22Rv1 (cell line): ENCODE data around the gene SLC6A11.

Experiments used
- H3K27ac ChIP-seq: fragments of 450-650 bp; 2 replicates; pipeline ENCODE4 v1.5.1; 2017
- ZFX ChIP-seq: fragments of 450-650 bp; IDR thresholded peaks from 2 replicates; pipeline ENCODE4 v1.6.1; 2017; ENCODE audit warnings: antibody characterized with exemption, borderline replicate concordance
- TF ChIP-seq, protein P1 (sequence below): fragments of 450-650 bp; IDR thresholded peaks from 2 replicates; pipeline ENCODE4 v1.5.1; 2017; ENCODE audit warnings: mild to moderate bottlenecking

SLC6A11 gene

DNA sequence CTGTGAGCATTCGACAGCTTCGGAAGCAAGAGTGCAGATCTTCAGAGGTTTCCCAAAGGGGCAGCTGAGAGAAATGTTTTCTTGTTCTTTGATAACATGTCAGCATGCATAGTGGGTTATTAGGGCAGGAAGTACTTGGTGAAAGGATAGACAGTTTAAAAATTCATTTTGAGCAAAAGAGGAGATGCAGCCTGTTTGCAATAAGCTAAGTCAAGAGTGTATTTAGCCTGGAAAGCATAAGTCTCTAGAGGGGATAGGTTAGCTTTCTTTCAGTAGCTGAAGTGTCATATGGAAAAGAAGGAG lies 7.4 kb downstream of the SLC6A11 start:
- H3K27ac ChIP-seq, result no peak overlapping the region
- TF ChIP-seq, protein P1, sequence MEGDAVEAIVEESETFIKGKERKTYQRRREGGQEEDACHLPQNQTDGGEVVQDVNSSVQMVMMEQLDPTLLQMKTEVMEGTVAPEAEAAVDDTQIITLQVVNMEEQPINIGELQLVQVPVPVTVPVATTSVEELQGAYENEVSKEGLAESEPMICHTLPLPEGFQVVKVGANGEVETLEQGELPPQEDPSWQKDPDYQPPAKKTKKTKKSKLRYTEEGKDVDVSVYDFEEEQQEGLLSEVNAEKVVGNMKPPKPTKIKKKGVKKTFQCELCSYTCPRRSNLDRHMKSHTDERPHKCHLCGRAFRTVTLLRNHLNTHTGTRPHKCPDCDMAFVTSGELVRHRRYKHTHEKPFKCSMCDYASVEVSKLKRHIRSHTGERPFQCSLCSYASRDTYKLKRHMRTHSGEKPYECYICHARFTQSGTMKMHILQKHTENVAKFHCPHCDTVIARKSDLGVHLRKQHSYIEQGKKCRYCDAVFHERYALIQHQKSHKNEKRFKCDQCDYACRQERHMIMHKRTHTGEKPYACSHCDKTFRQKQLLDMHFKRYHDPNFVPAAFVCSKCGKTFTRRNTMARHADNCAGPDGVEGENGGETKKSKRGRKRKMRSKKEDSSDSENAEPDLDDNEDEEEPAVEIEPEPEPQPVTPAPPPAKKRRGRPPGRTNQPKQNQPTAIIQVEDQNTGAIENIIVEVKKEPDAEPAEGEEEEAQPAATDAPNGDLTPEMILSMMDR, result no peak
- no peak for TF ChIP-seq ZFX

DNA sequence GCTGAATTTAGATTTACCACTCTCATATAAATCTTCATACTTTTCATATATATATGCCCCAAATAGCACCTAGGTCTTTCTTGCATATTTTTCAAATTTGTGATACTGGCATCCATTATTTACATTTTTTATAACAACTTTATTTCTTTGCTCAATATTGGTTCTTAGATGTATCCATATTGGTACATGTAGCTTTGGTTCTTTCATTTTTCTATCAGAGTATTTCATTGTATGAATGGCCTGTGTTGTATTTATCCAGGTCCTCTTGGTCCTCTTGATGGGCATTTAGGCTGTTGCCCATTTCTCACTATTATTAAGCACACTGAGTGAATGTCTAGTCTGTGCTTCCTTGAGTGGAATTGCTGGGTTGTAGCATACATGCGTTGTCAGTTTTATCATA lies 8.4 kb downstream of the SLC6A11 start:
- no peak for TF ChIP-seq ZFX
- TF ChIP-seq, protein P1, result no peak
- no peak overlapping the region for H3K27ac ChIP-seq

DNA sequence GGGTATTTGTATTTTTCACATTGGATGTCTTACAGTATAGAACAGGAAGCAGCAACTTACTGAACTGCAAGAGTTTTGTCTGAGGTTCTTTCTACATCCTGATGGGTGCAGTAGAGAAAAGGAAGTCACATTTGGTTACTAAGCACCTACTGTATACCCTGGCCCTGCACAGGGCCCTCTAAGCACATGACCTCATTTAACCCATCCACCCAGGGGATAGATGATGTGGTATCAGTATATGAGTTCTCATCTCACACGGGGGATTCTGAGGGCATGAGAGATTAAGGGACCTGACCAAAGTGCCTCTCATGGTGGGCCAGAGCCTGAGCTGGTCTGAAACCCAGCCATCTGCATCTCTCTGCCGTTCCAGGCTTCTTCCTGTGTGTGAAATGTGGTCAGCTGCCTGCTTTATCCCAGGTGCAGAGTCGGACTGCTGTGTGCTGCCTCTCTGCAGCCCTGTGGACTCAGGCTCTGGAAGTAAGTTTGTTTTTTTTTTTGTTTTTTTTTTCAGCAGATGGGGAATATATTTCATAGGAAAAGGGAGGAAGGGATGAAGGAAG lies 17.9 kb downstream of the SLC6A11 start:
- no peak overlapping the region for H3K27ac ChIP-seq
- no peak for TF ChIP-seq ZFX

DNA sequence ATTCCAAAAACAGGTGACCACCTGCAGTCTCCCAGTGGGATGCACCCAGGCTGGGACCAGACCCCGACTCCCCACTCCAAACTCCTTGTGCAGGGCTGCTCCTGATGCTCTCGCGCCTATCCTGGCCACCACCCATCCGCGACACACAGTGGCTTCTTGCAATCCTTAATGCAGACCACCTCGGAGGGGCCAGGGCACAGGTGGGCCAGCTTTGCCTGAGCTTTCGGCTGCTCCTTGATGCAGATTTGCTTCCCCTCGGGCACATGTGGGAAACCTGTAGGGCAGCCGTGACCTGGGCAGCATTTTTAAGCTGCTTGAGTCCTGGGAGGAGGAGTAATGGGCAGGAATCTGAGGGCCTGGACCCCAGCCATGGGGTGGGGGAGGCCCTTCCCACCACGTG lies 18.9 kb downstream of the SLC6A11 start:
- no peak for TF ChIP-seq ZFX
- TF ChIP-seq, protein P1, result no peak
- no peak overlapping the region for H3K27ac ChIP-seq

DNA sequence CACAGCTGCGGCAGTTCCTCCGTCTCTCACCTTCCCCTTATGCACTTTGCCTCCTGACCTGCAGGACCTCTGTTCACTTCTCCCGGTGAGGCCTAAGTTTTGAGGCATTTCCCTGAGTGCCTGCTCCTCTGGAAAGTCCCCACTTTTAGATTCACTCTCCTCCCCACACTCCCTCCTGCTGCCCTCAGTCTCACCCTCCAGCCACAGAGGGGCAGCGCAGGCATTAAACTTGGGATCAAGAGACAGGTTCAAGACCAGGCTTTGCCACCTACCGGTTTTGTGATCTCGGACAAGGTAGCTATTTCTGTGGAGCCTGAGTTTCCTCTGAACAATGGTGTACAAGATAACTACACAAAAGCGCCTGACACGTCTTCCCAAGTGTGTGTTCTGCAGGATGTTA lies 19.4 kb downstream of the SLC6A11 start:
- H3K27ac ChIP-seq, result no peak overlapping the region
- TF ChIP-seq, protein P1, result peak; percentile 16; the same call in 1 of the 2 replicates
- no peak for TF ChIP-seq ZFX

DNA sequence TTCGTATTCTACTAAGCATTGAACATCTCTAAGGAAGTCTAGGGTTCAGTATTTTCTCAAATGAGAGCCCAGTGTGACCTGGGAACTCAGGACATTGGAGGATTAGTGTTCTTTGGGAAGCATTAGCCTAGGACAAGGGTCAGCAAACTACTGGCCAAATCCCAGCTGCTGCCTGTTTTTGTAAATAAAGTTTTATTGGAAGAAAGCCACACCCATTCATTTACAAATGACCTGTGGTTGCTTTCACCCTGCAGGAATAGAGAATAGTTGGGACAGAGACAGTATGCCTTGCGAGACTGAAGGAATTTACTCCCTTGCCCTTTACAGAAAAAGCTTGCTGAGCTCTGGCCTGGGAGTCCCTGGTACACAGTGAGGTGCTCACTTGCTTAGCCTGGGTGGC lies 20.6 kb downstream of the SLC6A11 start:
- TF ChIP-seq, protein P1, result no peak
- no peak for TF ChIP-seq ZFX
- no peak overlapping the region for H3K27ac ChIP-seq

DNA sequence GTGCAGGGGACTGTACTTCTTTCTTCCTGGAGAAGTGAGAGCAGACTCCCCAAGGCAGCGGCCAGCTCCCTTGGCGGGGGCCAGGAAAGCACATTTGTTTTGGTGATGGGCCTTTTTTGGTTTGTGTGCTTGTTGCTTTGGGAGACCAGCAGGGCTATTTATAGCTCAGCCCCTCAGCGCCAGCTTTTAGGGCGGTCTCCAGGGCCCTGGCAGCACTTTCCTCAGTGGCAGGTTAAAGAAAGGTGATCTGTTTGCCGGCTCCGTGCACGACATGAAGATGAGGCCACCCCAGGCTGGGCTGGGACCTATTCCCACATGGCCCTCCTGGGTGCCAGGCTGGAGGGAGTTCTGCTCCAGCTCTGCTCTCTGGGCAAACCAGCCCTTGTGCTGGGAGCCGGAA lies 21.8 kb downstream of the SLC6A11 start:
- no peak for TF ChIP-seq ZFX
- TF ChIP-seq, protein P1, result no peak
- no peak overlapping the region for H3K27ac ChIP-seq

DNA sequence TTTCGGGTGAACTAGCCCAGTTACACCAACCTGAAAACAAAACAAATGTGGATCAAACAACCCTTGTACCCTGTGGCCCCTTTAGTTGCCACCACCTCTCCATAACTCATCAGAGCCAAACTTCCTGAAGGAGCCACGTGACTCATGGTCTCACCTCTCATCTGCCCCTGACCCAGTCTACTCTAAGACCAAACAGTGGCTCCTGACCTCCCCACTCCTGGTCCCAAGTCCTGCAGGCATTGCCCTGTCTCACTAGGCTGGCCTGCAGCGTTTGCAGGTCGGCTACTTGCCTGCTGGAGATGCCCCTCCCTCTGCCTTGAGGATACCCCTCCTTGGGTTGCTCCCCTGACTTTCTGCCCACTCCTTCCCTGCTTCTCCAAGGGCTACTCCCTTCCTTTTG lies 23.1 kb downstream of the SLC6A11 start:
- no peak for TF ChIP-seq ZFX
- TF ChIP-seq, protein P1, result no peak
- H3K27ac ChIP-seq, result no peak overlapping the region
